ENCODE results near the gene CACUL1.
"Not testable (repeated sequence)": the region's sequence is repeated elsewhere in the genome, so short reads cannot be mapped to it uniquely, and the experiment has no call there.

The CACUL1 gene

GRCh38 chr10:118682533-118682932 lies 72.2 kb downstream of the CACUL1 start:
- DNase-seq: no peak

DNA sequence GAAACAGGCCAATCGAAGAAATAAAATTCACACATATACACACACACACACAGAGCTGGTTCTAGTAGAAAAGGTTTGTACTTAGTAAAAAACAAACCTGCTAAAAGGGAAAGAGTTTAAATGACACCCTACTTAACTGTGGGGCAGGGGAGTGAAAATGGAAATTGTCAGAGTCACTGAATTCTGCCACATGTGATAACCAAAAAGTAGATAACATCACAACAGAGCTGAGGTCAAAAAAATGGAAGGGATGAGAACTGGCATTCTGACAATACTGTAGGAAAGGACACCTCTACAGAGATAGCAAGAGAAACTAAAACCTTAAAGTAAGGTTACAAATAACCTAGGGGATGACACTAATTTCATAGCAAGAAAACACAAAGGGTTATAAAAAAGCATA lies 74.6 kb downstream of the CACUL1 start:
- no peak for DNase-seq

- no peak for DNase-seq
Observed at GRCh38 chr10:118674226-118674919, 80.4 kb downstream of the CACUL1 start.

DNA sequence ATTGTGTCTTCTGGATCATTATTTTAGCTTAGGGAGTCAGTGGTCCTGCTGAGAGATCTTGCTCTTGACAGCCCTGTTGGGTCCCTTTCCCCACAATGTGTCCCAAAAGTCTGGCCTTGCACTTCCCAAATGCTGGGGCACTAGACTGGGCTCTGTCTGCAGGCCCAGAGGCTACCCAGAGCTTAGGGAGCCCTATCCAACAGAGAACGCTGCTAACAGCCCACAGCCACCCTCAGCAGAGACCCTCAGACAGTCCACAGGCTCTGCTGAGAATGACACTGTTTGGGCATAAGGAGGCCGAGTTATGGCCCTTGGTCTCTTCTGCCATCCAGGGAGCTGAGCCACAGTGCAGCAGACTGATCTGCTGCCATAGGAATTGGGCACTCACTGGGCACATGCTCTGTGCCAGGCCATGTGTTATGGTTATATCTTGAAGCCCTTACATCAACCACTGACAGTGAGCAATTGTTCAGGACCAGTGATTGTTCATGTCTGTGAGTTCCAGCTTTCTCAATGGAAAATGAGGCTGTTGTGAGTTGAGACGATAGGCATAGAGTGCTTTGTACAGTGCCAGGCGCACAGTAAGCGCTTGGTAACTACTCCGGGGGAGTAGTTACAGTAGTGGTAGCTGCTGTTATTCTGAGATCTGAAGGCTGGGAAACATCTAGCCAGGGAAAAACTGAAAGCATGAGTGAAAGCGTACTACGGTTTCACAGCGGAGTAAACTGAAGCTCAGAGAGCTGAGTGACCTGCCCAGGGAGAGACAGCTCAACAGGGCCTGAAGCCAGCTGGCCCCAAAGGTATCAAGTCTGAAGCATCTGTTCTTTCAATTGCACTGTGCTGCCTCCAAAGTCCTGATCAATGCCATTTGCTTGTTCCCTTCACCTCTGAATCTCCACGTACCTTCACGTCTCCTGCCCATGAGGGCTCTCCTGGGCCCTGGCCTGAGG lies 81.7 kb downstream of the CACUL1 start:
- no peak for DNase-seq

- no peak for DNase-seq
Observed at GRCh38 chr10:118672153-118672552, 82.6 kb downstream of the CACUL1 start.

GRCh38 chr10:118671221-118671620 lies 83.5 kb downstream of the CACUL1 start:
- not testable (repeated sequence) for DNase-seq

DNA sequence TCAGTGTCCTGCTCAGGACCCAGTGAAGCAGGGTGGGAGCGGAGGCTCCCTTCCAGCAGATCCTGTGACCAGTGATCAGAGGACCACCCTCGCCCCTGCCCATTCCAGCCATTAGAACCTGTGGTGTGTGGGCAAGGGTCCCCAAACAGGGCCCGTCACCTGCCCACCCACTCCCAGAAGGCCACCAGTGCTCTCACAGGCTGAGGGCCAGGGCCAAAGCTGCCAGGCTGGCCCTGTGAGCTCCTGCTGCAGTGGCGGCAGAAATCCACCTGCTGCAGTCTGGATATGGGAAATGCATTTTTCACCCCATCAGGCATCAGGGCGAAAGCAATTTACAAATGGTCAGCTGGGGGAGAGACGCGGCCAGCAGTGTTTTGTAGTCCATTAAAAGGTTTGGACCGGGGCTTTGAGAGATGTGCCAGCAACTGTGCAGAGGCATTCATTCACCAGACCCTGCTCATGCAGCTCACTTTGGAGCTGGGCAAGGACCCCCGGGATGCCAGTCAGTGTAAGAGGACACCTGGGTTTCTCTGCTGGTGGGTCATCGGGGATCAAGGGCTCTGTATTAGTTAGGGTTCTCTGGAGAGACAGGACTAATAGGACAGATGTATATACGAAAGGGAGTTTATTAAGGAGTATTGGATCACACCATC lies 84.2 kb downstream of the CACUL1 start:
- no peak for DNase-seq

- no peak for DNase-seq
Observed at GRCh38 chr10:118669835-118670234, 84.9 kb downstream of the CACUL1 start.

GRCh38 chr10:118669020-118669791 lies 85.6 kb downstream of the CACUL1 start:
- no peak for DNase-seq

- DNase-seq: no peak
Observed at GRCh38 chr10:118668228-118668952, 86.4 kb downstream of the CACUL1 start.

GRCh38 chr10:118667732-118668131 lies 87.0 kb downstream of the CACUL1 start:
- no peak for DNase-seq

- no peak for DNase-seq
Observed at GRCh38 chr10:118666350-118666749, 88.4 kb downstream of the CACUL1 start.

GRCh38 chr10:118664321-118664720 lies 90.4 kb downstream of the CACUL1 start:
- no peak for DNase-seq

DNA sequence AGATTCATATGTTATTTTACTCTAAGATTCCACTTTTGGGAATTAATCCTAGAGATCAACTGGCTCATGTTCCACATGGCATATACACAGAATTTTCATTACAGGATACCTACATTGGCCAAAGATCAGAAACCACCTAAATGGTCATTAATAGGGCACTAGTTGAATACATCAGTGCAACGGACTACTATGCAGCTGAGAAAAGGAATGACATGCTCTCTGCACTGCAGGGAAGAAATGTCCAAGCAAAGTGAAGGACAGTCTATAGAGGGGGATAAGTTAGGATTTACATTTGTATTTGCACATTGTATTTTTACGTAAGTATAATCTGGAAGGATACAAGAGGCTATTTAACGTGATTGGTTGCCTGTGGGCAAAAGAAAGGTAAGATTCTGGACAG lies 91.6 kb downstream of the CACUL1 start:
- DNase-seq: no peak

GRCh38 chr10:118662228-118663035 lies 92.3 kb downstream of the CACUL1 start:
- DNase-seq: no peak

DNA sequence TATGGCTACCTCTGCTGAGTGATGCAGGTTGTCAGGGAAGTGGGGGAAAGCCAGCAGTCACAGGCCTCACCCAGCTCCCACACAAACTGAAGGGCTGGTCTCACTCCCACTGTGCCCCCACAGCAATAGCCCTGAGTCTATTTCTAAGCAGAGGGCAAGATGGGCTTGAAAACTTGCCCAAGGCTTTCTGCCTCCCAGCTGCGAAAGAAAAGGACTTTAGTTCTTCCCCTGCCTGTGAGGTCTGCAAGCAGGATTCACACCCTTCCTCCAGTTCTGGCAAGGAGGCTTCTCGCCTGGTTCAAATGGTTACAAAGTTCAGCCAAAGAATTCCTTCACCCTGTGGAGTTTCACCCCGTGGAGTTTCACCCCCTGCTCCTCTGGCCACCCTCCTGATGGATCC lies 96.0 kb downstream of the CACUL1 start:
- no peak for DNase-seq

DNA sequence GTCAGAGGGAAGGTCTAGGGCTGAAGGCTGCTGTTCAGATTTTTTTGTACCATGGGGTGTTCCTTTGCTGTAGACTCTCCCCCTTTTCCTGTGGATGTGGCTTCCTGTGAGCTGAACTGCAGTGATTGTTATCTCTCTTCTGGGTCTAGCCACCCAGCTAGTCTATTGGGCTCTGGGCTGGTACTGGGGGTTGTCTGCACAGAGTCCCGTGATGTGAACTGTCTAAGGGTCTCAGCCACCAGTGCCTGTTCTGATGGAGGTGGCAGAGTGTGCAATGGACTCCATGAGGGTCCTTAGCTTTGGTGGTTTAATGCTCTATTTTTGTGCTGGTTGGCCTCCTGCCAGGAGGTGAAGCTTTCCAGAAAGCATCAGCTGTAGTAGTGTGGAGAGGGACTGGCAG lies 96.6 kb downstream of the CACUL1 start:
- DNase-seq: not testable (repeated sequence)

GRCh38 chr10:118645294-118645693 lies 109.5 kb downstream of the CACUL1 start:
- not testable (repeated sequence) for DNase-seq

GRCh38 chr10:118642228-118642627 lies 112.5 kb downstream of the CACUL1 start:
- no peak for DNase-seq

DNA sequence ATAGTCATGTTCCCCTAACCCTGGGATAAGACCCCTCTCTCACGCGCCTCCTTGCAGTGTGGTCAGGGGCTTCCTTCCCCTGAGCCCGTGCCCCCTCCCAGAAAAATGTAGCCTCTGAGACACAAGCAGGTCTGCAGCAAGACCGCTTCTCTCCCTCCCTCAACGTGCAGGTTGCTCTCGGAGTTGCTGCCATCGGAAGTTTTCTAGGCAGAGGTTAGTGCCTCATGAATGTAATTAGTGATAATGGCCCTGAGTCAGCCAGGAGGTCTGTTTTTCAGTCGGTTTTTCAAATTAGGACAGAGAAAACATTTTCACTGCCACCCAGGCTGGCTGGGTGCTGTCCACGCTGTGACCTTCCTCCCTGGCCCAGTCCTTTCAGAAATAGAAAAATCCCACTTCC lies 116.1 kb downstream of the CACUL1 start:
- no peak for DNase-seq
